ENCODE data around the gene UBXN2A. TPM values are rescaled to one million over a fixed set of nuclear protein-coding genes. Genes with fewer than 3 reads are reported as not detected.

UBXN2A gene
- total and polyA plus RNA-seq, 2 experiments from 2014 or later, result 14.7 to 19.3 TPM

- H3K36me3 ChIP-seq, result no peaks in the 10 kb centered on the region
- H3K27ac ChIP-seq, result no peak overlapping the region
- H3K4me3 ChIP-seq, result no peak overlapping the region
- no peak for DNase-seq (ENCODE audit: low read depth in 1 of 2, low spot score in 1 of 2)
- H3K27me3 ChIP-seq, result no peaks in the 10 kb centered on the region
- TF ChIP-seq CTCF (IDR thresholded peaks at IDR 0.05; ENCODE audit: low read depth, low read length), result no peak
- H3K9me3 ChIP-seq (ENCODE audit: low read depth), result no peaks in the 10 kb centered on the region
- no peaks in the 10 kb centered on the region for H3K4me1 ChIP-seq (ENCODE audit: low read depth)
Measured at GRCh38 chr2:24016853-24017703, 76.8 kb downstream of the UBXN2A start.

GRCh38 chr2:24017711-24018110 lies 77.4 kb downstream of the UBXN2A start:
- no peak overlapping the region for H3K27ac ChIP-seq
- no peaks in the 10 kb centered on the region for H3K9me3 ChIP-seq (ENCODE audit: low read depth)
- no peak for DNase-seq (ENCODE audit: low read depth in 1 of 2, low spot score in 1 of 2)
- H3K27me3 ChIP-seq, result no peaks in the 10 kb centered on the region
- no peak overlapping the region for H3K4me3 ChIP-seq
- H3K4me1 ChIP-seq (ENCODE audit: low read depth), result no peaks in the 10 kb centered on the region
- no peak for TF ChIP-seq CTCF (IDR thresholded peaks at IDR 0.05; ENCODE audit: low read depth, low read length)
- H3K36me3 ChIP-seq, result no peaks in the 10 kb centered on the region

GRCh38 chr2:24018241-24018640 lies 78.0 kb downstream of the UBXN2A start:
- DNase-seq (ENCODE audit: low read depth in 1 of 2, low spot score in 1 of 2), result no peak

GRCh38 chr2:24019729-24020128 lies 79.5 kb downstream of the UBXN2A start:
- DNase-seq (ENCODE audit: low read depth in 1 of 2, low spot score in 1 of 2), result no peak
- no peak overlapping the region for H3K4me3 ChIP-seq
- no peak for TF ChIP-seq CTCF (IDR thresholded peaks at IDR 0.05; ENCODE audit: low read depth, low read length)
- H3K27me3 ChIP-seq, result no peaks in the 10 kb centered on the region
- no peaks in the 10 kb centered on the region for H3K4me1 ChIP-seq (ENCODE audit: low read depth)
- H3K36me3 ChIP-seq, result no peaks in the 10 kb centered on the region
- H3K27ac ChIP-seq, result no peak overlapping the region
- no peaks in the 10 kb centered on the region for H3K9me3 ChIP-seq (ENCODE audit: low read depth)

More at GRCh38 chr2:24018241-24018640, 78.0 kb downstream of the UBXN2A start:
- Histone ChIP-seq H3K4me1 (ENCODE audit: low read depth) (no peaks in the 10 kb centered on the region), H3K4me3 (no peak overlapping the region), H3K36me3 (no peaks in the 10 kb centered on the region), H3K27me3 (no peaks in the 10 kb centered on the region), H3K27ac (no peak overlapping the region), H3K9me3 (ENCODE audit: low read depth) (no peaks in the 10 kb centered on the region)
- TF ChIP-seq CTCF (IDR thresholded peaks at IDR 0.05; ENCODE audit: low read depth, low read length), result no peak

- H3K27ac ChIP-seq, result no peak overlapping the region
- no peaks in the 10 kb centered on the region for H3K4me1 ChIP-seq (ENCODE audit: low read depth)
- no peaks in the 10 kb centered on the region for H3K9me3 ChIP-seq (ENCODE audit: low read depth)
- no peaks in the 10 kb centered on the region for H3K36me3 ChIP-seq
- no peak overlapping the region for H3K4me3 ChIP-seq
- no peaks in the 10 kb centered on the region for H3K27me3 ChIP-seq
- DNase-seq (ENCODE audit: low read depth in 1 of 2, low spot score in 1 of 2), result no peak
- TF ChIP-seq CTCF (IDR thresholded peaks at IDR 0.05; ENCODE audit: low read depth, low read length), result no peak
Measured at GRCh38 chr2:24020244-24020643, 80.0 kb downstream of the UBXN2A start.

Measured in cardiac muscle cell (in vitro differentiated cells and primary cell).